Central memory CD4-positive, alpha-beta T cell (primary cell): ENCODE data around the gene C1orf21.

Experiments used
- DNase-seq: peaks from one replicate; pipeline ENCODE4 v3.0.0; 2022

The C1orf21 gene

GRCh38 chr1:184455786-184456185, 69.0 kb downstream of the C1orf21 start:
- no peak for DNase-seq

- DNase-seq, result no peak
Observed at GRCh38 chr1:184456189-184456588, 69.4 kb downstream of the C1orf21 start.

GRCh38 chr1:184457500-184457899, 70.7 kb downstream of the C1orf21 start:
- no peak for DNase-seq

- no peak for DNase-seq
Observed at GRCh38 chr1:184461321-184461720, 74.5 kb downstream of the C1orf21 start.

GRCh38 chr1:184462155-184462554, 75.3 kb downstream of the C1orf21 start:
- no peak for DNase-seq

GRCh38 chr1:184462990-184463389, 76.2 kb downstream of the C1orf21 start:
- DNase-seq, result no peak

- no peak for DNase-seq
Observed at GRCh38 chr1:184463680-184464079, 76.9 kb downstream of the C1orf21 start.

- DNase-seq, result no peak
Observed at GRCh38 chr1:184464757-184465156, 77.9 kb downstream of the C1orf21 start.

GRCh38 chr1:184465489-184466146, 78.8 kb downstream of the C1orf21 start:
- DNase-seq, result no peak

GRCh38 chr1:184467295-184467694, 80.5 kb downstream of the C1orf21 start:
- no peak for DNase-seq

- no peak for DNase-seq
Observed at GRCh38 chr1:184469396-184469795, 82.6 kb downstream of the C1orf21 start.

GRCh38 chr1:184471686-184472085, 84.9 kb downstream of the C1orf21 start:
- no peak for DNase-seq

GRCh38 chr1:184472136-184472535, 85.3 kb downstream of the C1orf21 start:
- no peak for DNase-seq

GRCh38 chr1:184473176-184473966, 86.5 kb downstream of the C1orf21 start:
- no peak for DNase-seq

GRCh38 chr1:184476187-184476586, 89.4 kb downstream of the C1orf21 start:
- DNase-seq, result no peak

- no peak for DNase-seq
Observed at GRCh38 chr1:184479435-184480167, 92.8 kb downstream of the C1orf21 start.

GRCh38 chr1:184480736-184481135, 93.9 kb downstream of the C1orf21 start:
- no peak for DNase-seq

- no peak for DNase-seq
Observed at GRCh38 chr1:184482136-184482535, 95.3 kb downstream of the C1orf21 start.

GRCh38 chr1:184483101-184483683, 96.4 kb downstream of the C1orf21 start:
- no peak for DNase-seq

GRCh38 chr1:184485751-184486723, 99.2 kb downstream of the C1orf21 start:
- no peak for DNase-seq

GRCh38 chr1:184486761-184487445, 100.1 kb downstream of the C1orf21 start:
- no peak for DNase-seq
